Hematopoietic multipotent progenitor cell treated with erythropoietin and hydrocortisone succinate and interleukin-3 and kit ligand, for 4 days (in vitro differentiated cells): ENCODE data around the gene TNFRSF12A.

Experiments used
- DNase-seq: peaks from one replicate; pipeline ENCODE4 v3.0.0-alpha.2; 2015

TNFRSF12A gene

GRCh38 chr16:3027489-3027795 is 7.3 kb downstream of the TNFRSF12A start:
- DNase-seq, result no peak

GRCh38 chr16:3027983-3028715 is 8.0 kb downstream of the TNFRSF12A start:
- DNase-seq, result peak; percentile 92

- DNase-seq, result no peak
Measured at GRCh38 chr16:3028716-3029319, 8.7 kb downstream of the TNFRSF12A start.

- peak; percentile 58 for DNase-seq
Measured at GRCh38 chr16:3029491-3030221, 9.5 kb downstream of the TNFRSF12A start.

DNA sequence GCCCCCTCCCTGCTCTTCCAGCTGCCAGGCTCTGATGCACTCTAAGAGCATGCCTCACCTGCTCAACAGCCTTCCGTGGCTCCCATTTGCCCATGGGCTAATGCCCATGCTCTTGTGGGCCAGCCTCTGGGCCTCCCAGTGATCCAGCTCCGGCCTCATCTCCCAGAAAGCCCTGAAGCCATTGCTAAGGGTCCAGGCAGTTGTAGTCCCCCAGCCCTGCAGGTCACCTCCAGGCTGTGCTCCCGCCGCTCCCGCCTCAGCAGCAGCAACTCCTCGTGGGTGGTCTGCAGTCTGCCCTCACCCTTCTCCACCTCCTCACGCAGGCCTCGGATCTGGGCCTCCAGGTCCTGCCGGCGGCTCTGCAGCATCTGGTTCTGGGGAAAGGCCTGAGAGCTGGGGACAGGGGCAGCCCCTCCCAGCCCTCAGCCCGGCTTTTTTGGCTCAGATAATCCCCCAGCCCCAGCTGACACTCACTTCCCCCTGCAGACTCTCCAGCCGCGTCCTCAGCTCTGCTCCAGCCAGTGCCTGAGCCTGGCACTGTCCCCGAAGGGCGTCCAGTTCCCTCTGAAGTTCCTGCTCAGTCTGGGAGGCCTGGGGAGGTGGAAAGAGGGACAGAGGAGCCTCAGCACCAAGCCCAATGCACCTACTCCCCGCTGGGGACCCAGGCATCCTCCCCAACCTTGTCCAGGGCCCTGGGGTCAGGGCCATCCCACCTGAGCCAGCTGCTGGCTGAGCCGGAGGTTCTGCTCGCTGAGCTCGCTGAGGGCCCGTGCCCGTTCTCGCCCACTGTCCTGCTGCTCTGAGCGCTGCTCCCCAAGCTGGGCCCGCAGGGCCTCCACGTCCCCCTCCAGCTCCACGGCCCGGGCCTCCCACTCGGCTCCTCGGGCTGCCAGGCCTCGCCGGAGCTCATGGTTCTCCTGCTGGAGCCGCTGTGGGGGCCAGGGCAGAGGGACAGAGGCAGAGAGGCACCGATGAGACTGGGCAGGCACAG is 10.3 kb downstream of the TNFRSF12A start:
- DNase-seq, result no peak

DNA sequence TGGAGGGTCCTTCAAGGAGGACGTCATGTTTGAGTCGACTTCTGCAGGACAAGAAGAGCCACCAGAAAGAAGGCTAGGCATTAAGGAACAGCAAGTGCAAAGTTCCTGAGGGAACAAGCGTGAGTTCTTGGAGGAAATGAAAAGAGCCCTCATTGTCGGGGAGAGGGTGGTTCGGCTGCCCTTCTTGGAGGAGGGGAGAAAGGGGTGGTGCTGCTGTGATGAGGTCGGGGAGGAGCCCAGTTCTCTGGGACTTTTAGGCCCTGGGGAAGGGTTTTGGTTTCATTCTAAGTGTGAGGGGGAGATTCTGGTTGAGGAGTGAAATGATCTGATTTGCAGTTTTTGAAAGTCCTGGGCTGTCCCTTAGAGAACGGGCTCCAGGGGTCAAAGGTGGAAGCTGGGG is 12.5 kb downstream of the TNFRSF12A start:
- no peak for DNase-seq

DNA sequence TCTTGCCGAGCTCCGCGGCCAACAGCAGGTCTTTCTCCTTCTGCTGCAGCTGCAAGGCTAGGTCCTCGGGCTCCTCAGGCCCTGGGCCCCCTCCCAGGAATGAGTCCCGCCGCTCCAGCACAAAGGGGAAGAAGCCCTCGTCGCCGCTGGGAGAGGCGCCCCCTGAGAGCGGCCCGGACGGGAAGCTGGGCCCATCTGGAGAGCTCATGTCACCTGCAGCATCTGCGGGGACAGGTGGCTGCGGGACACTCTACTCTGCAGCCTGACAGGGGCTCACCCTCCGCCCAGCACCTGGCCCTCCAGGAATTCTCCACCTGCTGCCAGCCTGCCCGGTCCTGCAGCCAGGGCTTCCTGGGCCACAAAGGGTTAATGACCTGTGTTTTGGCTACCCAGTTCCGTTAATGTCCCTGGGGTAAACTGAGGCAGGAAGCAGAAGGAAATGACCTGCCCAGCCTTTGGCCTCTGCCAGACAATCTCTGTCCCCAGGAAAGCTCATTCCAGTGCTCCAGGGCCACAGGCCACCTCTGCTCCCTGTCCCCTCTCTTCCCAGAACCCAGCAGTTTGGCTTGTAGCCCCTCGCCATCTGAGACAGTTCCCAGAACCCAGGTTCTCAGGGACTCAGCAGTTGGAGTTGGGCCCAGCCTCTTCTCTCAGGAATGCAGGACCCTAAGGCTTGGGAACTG is 15.3 kb downstream of the TNFRSF12A start:
- DNase-seq, result no peak

- no peak for DNase-seq
Measured at GRCh38 chr16:3035972-3036725, 16.0 kb downstream of the TNFRSF12A start.

DNA sequence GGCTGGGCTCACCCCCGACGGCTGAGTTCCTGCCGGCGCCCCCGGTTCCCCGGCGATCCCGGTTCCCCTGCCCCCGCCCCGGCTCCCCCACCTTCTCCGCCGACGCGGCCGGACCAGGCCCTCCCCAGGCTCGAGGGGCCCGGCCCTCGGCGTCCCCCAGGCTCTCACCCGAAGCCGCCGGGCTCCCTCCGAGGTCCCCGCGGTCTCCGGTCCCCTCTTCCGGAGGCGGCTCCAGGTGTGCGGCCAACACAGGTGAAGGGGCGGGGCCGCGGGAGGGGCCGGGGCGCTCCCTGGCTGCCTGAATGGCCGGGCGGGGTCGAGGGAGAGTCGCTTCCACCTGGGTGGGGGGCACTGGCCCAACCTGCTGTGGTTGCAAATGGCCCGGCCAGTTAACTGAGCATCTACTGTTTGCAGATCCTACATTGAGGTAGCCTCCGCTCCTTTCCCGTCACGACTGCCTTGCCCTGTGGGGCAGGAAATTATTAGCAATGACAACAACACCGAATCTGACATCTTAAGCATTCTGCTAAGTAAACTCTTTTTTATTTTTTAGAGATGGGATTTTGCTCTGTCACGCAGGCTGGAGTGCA is 16.7 kb downstream of the TNFRSF12A start, which contains the start of gene BICDL2:
Gene BICDL2, minus strand, starts transcription at position 219 of the 590 bp plus-strand sequence. CDS start 1,448 bp downstream, outside the sequence.
- no peak for DNase-seq

DNA sequence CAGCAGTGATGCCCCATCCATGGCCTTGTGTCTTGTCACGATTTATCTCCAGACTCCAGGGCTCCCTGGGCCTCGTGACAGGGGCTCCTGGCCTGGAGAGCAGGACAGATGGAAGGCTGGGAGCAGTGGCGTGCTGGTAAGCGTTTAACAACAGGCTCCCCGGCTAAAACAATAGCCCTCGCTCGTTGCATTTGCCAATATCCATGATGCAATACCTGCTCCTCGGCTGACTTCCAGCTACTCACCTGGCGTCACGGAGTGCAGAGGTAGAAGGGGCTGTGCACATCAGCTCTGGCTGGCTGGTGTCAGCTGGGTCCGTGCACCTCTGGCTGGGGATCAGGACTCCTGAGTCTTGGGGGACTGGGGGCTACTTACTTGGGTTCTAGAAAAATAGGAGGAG is 18.1 kb downstream of the TNFRSF12A start:
- DNase-seq, result no peak

- no peak for DNase-seq
Measured at GRCh38 chr16:3038896-3039295, 18.7 kb downstream of the TNFRSF12A start.

DNA sequence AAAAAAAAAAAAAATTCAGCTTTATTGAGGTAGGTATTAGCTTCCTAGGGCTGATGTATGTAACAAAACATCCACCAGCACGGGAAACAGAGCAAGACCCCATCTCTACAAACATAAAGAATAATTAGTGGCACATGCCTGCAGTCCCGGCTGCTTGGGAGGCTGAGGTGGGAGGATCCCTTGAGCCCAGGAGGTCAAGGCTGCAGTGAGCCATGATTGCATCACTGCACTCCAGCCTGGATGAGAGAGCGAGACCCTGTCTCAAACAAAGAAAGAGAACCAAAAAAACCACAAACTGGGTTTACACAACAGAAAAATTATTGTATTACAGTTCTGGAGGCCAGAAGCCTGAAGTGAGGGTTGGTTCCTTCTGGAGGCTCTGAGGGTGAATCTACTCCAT is 22.2 kb downstream of the TNFRSF12A start:
- no peak for DNase-seq

DNA sequence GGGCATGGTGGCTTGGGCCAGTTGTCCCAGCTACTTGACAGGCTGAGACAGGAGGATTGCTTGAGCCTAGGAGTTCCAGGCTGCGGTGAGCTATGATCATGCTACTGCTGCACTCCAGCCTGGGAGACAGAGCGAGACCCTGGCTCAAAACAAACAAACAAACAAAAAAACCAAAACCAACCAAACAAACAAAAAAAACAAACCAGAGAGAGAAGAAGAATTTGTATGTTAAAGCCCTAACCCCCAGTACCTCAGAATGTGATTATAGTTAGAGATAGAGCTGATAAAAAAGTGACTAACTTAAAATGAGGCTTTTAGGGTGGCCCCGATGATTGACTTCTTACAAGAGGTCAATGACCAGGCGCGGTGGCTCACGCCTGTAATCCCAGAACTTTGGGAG is 24.5 kb downstream of the TNFRSF12A start:
- DNase-seq, result no peak

GRCh38 chr16:3045758-3046640 is 25.8 kb downstream of the TNFRSF12A start, which contains the start of gene MMP25:
Gene MMP25, plus strand, starts transcription at chr16:3046561. Its CDS starts 357 bp downstream, at chr16:3046918.
- DNase-seq, result no peak

- no peak for DNase-seq
Measured at GRCh38 chr16:3046641-3047386, 26.6 kb downstream of the TNFRSF12A start.

DNA sequence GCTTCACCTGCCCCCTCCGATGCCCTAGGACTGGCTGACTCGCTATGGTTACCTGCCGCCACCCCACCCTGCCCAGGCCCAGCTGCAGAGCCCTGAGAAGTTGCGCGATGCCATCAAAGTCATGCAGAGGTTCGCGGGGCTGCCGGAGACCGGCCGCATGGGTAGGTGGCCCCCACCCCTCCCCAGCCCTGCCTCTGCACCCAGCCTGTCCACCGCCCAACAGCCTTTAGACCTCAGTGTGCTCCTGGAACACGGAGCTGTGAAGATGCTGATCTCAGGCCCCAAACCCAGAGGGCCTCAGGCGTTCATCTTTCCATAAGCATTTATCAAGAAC is 27.2 kb downstream of the TNFRSF12A start:
- no peak for DNase-seq

DNA sequence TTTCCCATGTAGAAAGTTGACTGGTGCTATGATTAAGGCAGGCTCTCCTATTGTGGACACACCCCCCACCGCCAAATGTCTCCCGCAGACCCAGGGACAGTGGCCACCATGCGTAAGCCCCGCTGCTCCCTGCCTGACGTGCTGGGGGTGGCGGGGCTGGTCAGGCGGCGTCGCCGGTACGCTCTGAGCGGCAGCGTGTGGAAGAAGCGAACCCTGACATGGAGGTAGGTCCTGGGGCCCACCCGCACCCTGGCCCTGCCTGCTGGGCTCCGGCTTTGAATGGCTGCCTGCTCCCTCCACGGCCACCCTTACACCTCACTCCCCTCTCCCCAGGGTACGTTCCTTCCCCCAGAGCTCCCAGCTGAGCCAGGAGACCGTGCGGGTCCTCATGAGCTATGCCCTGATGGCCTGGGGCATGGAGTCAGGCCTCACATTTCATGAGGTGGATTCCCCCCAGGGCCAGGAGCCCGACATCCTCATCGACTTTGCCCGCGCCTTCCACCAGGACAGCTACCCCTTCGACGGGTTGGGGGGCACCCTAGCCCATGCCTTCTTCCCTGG is 29.8 kb downstream of the TNFRSF12A start:
- DNase-seq, result no peak

- no peak for DNase-seq
Measured at GRCh38 chr16:3050487-3050886, 30.3 kb downstream of the TNFRSF12A start.

DNA sequence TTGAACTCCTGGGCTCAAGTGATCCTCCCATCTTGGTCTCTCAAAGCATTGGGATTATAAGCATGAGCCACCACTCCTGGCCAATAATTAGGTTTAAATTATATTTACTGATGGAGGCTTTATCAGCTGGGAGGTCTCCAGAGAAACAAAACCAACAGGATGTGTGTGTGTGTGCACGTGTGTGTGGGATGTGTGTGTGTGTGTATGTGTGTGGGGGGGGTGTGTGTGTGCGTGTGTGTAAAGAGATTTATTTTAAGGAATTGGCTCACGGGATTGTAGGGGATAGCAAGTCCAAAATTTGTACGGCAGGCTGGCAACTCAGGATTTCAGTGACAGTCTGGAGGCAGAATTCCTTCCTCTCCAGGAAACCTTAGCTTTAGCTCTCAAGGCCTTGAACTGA is 30.8 kb downstream of the TNFRSF12A start:
- DNase-seq, result no peak
